GM19372 (cell line): ENCODE data around the gene HLA-DQB2.
"Not testable (repeated sequence)": the region's sequence is repeated elsewhere in the genome, so short reads cannot be mapped to it uniquely, and the experiment has no call there.

Source experiments
- ATAC-seq: cut with Tn5 transposase; IDR thresholded peaks from one replicate; pipeline ENCODE4 v1.9.1; 2021; ENCODE audit warnings: mild to moderate bottlenecking, low read depth, moderate library complexity; ENCODE audit not compliant: unreplicated experiment

HLA-DQB2 gene

DNA sequence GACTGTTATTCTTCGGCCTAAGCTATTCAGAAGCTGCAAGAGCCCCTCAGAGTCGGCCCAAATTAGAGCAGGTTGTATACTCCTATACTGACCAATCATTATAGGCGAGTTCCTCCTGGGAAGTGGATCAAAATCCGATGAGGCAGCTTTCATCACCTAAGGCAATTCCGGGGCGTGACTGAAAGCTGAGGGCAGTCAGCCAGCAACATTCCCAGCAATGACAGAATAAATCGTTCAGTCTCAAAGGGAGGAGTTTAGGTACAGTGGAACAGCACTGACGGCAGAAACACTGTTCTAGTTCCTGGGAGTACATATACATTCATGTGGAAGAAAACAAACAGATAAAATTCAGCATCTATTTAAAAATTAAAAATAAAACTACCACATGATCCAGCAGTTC lies 10.8 kb downstream of the HLA-DQB2 start:
- no peak for ATAC-seq

DNA sequence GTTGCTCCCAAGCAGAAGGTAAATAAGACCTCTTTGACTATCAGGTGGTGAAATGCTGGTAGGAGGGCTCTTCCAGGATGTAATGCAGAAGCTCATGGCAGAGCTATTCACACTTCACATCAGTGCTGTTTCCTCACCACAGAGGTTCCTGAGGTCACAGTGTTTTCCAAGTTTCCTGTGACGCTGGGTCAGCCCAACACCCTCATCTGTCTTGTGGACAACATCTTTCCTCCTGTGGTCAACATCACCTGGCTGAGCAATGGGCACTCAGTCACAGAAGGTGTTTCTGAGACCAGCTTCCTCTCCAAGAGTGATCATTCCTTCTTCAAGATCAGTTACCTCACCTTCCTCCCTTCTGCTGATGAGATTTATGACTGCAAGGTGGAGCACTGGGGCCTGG lies 17.7 kb downstream of the HLA-DQB2 start:
- not testable (repeated sequence) for ATAC-seq

DNA sequence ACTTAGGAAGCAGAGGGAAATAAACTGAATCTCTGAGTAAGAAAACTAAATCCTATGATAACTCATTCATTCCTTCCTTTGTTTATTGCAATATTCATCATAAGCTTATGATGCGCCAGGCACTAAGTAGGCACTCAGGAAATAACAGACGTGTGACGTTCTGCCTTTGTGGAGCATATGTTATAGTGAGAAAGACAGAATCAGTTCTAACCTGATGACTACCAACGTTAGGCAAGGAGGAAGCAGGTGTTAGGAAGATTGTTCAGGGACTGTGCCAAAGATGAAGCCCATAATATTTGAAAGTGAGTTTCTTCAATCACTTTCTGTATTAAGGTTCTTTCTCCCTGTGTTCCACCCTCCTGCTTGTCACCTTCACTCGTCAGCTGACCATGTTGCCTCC lies 18.6 kb downstream of the HLA-DQB2 start:
- ATAC-seq: no peak

DNA sequence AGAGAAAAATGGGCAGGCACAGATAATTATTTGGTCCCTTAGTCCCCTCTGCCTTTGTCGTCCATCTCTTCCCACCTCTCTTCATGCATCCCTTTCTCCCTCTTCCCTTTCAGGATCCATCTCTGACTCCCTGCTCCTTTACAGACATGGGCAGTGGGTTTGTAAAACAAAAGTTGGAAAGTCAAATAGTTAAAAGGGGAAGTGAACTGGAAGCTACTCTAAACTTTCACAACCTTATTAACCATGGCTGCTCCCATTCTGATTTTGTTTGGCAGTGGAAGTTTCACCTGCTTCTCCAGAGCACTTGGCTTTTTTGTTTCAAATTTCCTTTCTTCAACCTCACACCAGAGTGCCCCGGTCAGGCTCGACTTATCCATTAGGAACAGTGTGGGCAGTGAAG lies 21.0 kb downstream of the HLA-DQB2 start:
- no peak for ATAC-seq

DNA sequence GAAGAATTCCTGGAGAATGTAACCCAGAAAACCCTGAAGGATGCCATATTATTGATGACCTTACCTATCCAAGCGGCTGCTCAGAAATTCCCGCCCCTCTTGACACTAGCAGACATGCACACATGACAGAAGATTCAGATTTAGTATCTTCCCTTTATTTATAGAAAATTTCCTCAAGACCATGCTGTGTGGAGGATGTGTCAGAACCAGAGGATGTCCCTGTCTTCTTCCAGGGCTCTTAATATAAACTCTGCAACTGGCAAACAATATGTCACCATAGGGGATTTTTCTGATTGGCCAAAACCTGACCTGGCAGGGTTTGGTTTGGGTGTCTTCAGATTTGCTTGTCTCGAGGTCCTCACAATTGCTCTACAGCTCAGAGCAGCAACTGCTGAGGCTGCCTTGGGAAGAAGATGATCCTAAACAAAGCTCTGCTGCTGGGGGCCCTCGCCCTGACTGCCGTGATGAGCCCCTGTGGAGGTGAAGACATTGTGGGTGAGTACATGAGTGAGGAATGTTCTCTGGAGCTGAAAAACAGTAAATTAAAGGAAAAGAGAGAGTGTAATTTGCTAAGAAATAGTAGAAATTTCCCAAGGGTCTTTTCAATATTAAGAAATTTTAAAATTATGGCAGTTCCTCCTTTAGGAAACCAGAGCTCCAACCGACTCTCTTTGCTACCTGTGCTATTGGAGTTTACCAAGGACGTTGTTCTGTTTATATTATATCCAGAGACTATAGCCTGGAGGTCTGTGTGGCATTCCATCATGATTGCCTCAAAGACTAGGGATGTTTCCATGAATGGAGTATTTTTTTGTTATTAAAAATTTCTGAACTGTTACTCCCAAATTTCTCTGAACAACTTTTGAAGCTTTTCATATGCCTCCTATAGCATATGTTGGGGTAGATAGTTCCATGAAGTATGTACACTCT lies 22.0 kb downstream of the HLA-DQB2 start, which contains the start of gene HLA-DQA2:
TSS of gene HLA-DQA2 (plus strand) at position 361 of the 930 bp plus-strand sequence. CDS start at position 414, 53 bp downstream.
- no peak for ATAC-seq

DNA sequence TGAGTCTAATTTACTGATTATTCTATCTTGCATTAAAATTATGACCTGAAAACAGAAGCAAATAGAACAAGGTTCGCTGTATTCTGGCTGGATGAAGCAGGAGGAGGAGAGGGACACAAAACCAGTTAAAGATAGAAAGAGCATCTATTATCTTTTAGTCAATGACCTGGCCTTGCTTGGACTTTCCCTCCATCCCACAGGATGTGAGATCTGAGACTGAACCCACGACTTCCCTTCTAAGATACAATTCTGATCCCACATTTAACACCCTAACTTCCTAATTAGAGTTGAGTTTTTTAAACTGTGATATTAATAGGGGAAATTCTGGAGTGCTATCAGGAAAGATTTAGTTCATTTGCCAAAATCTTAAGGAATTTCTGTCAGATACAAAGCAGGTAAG lies 25.2 kb downstream of the HLA-DQB2 start:
- no peak for ATAC-seq

DNA sequence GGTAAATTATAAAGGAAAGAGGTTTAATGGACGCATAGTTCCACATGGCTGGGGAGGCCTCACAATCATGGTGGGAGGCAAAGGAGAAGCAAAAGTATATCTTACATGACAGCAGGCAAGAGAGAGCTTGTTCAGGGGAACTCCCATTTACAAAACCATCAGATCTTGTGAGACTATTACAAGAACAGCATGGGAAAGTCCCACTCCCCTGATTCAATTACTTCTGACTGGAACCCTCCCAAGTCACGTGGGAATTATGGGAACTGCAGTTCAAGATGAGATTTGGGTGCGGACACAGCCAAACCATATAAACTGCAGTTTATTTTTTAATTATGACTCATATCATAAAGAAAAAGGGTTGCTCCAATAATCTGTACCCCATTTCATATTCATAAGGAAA lies 44.5 kb downstream of the HLA-DQB2 start:
- no peak for ATAC-seq

DNA sequence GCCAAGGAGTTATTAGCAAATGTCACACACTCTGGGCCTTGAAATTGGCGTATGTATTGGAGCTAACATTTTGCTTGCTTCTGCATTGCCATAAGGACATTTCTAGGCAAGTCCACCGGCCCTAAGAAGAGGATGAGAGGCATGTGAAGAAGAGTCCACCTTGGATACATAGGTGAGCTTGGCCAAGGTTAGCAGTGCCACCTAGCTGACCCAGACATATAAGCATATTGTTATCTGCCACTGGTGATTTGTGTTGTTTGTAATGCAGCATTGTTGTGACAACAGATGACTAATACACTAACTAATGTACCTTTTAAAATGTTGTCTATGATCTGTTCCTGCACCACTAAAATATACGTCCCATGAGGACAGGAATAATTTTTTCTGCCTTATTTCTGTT lies 46.9 kb downstream of the HLA-DQB2 start:
- no peak for ATAC-seq

DNA sequence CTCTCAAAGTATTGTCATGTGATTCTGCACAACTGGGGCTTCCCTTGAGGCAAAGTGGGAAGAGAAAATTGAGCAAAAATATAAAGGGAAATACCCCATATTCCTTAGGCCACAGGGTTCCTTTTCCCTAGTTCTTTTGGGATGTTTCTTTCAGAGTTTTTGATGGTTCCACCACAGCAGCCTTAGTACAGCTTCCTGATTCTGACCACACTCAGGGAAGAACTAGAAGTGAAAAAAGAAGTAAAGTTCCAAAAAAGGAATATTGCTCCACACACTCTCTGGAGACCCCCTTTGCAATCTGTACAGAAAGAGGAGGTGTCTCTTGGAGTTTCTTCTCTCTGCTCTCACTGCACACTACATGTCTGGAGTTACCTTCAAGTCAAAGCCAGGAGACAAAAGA lies 50.1 kb downstream of the HLA-DQB2 start:
- ATAC-seq: no peak

DNA sequence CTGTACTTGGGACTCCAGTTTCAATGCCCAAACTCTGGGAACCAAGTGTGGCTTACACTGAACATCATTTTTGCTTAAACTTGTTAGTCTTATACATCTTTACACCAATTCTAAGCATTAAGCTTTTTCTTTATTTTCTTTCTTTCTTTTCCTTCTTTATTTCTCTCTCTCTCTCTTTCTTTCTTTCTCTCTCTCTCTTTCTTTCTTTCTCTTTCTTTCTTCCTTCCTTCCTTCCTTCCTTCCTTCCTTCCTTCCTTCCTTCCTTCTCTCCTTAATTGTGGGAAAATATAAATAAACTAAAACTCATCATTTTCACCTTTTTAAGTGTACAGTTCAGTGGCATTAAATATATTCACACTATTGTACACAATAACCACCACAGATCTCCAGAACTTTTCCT lies 53.7 kb downstream of the HLA-DQB2 start:
- no peak for ATAC-seq
